Limb (tissue), 2 donors: ENCODE results near the gene CTIF.
"Not testable (repeated sequence)": the region's sequence is repeated elsewhere in the genome, so short reads cannot be mapped to it uniquely, and the experiment has no call there.

Experiments
- DNase-seq, 2 donors: peaks; one replicate each; pipeline ENCODE4 v3.0.0-alpha.2; 2016; ENCODE audit errors: extremely low spot score in 2 of 2

CTIF gene

GRCh38 chr18:48705531-48705930 lies 166.7 kb downstream of the CTIF start:
- no peak for DNase-seq

- DNase-seq, result no peak
Measured at GRCh38 chr18:48706731-48707130, 167.9 kb downstream of the CTIF start.

DNA sequence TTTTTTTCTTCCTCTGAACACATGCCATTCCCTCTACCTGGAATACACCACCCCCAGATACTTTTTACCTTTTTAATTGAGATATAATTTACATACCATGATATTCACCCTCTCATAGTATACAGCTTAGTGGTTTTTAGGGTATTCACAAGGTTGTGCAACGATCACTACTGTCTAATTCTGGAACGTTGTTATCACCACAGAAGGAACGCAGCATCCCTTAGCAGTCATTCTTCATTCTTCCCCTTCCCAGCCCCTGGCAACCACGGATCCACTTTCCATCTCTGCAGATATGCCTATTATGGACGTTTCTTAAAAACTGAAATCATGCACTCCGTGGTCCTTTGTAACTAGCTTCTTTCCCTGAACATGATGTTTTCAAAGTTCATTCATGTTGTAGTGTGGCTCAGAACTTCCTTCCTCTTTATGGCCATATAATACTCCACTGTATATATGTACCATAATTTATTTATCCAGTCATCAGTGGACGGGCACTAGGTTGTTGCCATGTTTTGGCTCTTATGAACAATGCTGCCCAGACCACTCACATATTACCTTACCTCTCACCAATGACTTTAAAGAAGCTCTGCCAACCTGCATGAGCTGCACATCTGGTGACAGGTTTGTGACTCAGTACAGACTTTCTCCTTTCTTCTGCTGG lies 168.9 kb downstream of the CTIF start:
- no peak for DNase-seq

GRCh38 chr18:48708807-48709206 lies 170.0 kb downstream of the CTIF start:
- no peak for DNase-seq

- no peak for DNase-seq
Measured at GRCh38 chr18:48709371-48710062, 170.7 kb downstream of the CTIF start.

DNA sequence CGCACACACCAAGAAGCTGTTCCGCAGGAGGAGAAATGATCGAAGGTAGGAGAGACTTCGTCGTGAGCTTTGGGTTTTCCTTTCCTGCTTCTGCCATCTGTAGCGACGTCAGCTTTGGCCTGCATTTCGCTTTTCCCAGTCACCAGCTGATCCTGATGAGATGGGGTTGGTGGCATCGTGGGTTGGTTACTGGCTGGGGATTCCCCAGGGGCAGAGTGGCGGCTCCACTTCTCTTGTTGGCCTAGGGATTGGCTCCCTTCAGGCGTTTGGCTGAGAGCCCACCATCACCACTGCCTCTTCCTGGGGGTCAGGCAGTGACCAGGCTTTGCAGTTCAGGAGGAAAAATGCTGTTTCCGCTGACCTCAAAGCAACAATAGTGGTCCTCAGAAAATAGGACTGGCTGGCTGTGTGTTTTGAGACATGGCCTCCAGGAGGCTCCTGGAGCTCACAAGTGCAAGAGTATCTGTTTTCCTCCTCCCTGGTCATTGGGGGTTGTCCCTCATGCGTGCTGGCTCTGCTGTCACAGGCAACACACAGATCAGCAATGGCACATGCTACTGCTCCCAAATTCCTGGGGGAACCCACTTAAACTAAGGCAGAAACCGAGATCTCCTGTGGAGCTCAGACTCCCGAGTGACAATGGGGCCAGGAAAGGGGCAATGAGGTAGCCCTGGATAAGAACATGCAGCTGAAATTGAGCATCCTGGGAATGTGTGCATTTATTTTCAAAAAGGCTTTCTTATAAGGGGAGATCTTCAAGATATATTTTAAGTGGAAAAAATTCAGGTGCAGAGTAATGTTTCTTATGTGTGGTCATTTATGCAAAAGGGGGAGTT lies 173.0 kb downstream of the CTIF start:
- peak; percentile 61 to 62 for DNase-seq

DNA sequence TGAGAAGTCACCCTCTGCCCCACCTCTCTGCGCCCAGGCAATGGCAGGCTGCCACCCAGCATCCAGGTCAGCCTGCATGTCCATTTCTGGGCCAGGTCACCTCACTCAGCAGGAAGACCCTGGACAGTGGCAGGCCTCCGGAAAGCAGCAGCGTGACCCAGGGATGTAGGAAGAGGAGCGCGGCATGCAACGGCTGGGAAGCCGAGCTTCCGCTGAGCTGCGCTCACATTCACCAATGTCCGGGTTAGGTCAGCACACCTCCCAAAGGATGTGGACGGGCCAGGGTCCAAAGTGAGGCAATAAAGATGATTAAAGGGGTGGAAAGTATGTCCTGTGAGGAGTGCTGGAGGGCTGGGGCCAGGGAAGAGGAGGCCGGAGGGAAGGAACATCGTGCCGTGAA lies 174.5 kb downstream of the CTIF start:
- DNase-seq, result peak; percentile 48 to 67

GRCh38 chr18:48714873-48715272 lies 176.0 kb downstream of the CTIF start:
- DNase-seq, result no peak

DNA sequence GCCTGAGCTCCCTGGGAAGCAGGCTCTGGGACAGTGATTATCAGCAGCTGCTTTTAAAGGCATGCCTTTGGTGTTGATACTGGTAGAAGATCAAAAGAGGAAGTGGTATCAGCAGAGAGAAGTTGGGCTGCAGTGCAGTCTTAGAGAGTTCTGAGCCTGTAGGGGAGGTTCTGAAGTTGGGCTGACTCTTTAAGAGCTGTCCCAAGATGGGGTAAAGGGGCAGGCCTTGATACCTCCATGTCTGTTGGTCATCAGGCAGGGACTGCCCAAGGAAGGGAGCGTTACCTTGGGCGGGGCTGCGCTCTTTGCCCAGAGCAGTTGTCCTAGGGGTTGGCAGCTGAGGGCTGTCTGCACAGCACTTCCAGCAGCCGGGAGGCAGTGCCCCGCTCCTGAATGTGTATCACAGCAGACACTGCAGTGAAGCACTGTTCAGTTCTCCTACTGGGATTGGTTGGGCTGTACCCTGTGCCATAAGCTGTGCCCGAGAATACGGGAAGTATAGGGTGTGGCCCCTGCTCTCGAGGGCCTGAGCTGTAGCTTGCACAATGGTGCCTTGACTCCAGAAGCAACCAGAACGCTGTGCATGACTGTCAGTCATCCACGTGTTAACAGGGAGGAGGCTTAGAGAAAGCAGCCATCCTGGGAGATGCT lies 177.0 kb downstream of the CTIF start:
- DNase-seq, result no peak

GRCh38 chr18:48717227-48717626 lies 178.4 kb downstream of the CTIF start:
- DNase-seq, result not testable (repeated sequence)

- DNase-seq, result no peak
Measured at GRCh38 chr18:48718251-48718959, 179.6 kb downstream of the CTIF start.

DNA sequence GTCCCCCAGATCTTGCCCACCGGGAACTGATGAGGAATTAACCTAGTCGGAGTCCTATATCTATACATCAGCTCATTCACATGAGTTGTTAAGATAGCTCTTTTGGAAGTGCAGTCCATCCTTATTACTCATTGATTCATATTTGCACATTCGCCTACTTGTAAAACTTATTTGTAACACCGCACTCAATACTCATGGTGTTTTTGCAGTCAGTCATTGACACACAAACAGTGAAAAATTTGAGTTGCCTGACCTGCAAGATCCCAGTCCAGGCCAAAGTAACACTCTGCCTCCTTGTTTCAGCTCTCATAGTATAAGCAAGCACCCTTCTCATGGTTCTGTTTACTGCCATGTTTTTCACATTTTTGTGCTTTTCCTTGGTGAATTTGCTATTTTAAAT lies 180.6 kb downstream of the CTIF start:
- no peak for DNase-seq

DNA sequence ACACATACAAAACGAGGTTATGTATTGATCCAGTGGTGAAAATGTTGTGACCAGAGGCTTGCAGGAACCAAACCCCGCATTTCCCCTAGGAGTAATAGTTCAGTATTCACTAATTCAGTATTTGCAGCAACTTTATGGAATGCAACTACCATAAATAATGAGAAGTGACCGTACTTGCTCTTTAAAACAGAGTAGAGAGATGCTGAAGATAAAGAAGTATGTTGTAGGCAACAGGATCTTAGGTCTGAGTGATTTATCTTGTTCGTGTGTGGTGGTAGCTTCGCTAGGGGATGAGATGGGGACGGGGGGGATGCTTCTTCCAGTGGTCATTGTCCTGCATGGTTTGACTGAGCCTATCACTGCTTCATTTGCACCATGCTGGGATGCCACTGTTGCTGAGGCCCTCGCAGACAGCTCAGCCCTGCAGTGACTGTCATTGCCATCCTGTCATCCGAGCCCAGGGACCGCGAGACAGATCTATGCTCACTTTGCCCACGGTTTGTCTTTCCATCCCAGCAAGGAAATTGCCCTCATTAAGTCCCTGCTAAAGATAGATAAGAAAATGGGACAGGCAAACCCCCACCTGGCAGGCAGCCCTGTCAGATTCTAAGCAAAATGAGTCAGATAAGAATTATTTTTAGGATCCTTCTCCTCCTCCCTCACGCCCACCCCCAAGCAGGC lies 181.3 kb downstream of the CTIF start:
- DNase-seq, result no peak

DNA sequence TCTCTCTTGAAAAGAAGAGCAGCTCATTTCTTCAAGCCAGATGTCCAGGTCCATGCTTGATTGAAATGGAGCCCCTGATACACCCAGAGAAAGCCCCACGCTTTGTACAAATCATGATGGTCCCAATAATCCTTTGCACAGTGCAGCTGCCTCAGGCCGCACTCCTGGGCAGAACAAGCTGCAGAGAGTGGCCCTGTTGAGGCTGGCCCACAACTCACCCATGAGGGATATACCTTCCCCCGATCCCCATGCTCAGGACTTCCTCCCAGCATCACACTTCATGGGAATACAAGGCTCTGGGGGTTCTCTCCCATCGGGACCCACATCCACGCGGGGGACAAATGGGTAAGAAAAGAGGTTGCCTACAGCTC lies 181.8 kb downstream of the CTIF start:
- no peak for DNase-seq

- no peak for DNase-seq
Measured at GRCh38 chr18:48721312-48721711, 182.5 kb downstream of the CTIF start.

GRCh38 chr18:48723016-48723415 lies 184.2 kb downstream of the CTIF start:
- DNase-seq, result no peak

DNA sequence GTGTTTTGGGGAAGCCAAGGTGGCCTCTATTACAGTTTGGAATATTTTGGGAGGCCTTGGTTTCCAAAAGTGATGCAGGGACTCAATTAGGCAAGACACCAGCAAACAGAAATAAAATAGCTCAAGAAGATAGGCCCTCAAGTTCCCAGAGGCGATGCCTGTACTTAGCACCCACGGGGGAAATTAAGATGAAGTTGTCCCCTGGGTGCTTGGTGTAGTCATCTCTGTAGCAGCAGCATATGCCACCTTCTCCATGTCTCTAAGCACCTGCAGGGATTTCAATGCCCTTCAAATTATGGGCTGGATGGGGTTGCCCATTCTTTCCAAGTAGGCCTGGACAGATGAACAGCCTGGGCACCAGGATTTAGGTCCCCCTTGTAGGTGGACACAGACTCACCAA lies 185.0 kb downstream of the CTIF start:
- no peak for DNase-seq

DNA sequence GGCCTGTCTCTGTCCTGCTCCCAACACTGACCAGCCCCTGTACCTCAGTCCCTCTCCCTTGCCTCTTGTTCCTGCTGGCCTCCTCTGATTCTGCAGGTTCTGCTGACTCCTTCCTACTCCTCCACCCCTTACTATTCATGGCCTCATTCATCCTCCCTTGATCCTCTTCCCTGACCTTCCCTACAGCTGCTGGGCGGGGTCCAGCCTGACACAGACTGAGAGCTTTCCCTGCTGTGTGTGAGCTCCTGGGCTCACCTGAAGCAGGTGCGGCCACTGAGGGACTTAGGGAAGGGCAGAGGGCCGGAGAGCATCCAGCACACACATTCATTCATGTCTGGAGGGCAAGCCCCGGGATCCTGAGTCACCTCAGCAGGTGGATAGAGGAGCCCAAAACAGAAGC lies 185.6 kb downstream of the CTIF start:
- no peak for DNase-seq

GRCh38 chr18:48724939-48725338 lies 186.1 kb downstream of the CTIF start:
- no peak for DNase-seq

GRCh38 chr18:48725562-48725961 lies 186.7 kb downstream of the CTIF start:
- no peak for DNase-seq

DNA sequence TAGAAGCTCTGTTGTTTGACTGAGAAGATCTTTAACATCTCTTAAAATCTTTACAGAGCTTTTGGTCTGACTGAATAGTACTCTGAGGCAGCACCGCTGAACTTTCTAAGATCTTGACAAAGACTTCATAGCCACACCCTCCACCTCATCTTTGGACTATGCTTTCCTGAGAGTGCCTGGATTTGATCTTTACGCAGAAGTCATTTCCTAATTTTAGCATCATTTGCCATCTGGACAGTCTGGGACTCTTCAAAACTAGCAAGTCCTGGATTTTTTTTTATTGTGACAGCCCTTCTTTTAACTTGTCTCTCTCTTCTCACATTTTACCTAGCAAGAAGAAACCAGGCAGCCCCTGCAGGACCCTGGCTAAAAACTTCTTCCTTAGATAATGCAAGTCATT lies 188.8 kb downstream of the CTIF start:
- DNase-seq, result no peak
